WI38 (cell line): ENCODE data around the gene STAT5B.

Experiments
- H3K4me3 ChIP-seq: 2 replicates; pipeline ENCODE4 v1.5.1; 2011; ENCODE audit warnings: low read depth, mild to moderate bottlenecking, control low read depth, low read length
- TF ChIP-seq, protein P1 (sequence below): IDR thresholded peaks from 2 replicates; pipeline ENCODE4 v1.5.1; 2012; ENCODE audit warnings: low read depth, mild to moderate bottlenecking, control low read depth, low read length

STAT5B gene

GRCh38 chr17:42185621-42185930, 90.6 kb downstream of the STAT5B start:
- no peak overlapping the region for H3K4me3 ChIP-seq
- TF ChIP-seq, protein P1, sequence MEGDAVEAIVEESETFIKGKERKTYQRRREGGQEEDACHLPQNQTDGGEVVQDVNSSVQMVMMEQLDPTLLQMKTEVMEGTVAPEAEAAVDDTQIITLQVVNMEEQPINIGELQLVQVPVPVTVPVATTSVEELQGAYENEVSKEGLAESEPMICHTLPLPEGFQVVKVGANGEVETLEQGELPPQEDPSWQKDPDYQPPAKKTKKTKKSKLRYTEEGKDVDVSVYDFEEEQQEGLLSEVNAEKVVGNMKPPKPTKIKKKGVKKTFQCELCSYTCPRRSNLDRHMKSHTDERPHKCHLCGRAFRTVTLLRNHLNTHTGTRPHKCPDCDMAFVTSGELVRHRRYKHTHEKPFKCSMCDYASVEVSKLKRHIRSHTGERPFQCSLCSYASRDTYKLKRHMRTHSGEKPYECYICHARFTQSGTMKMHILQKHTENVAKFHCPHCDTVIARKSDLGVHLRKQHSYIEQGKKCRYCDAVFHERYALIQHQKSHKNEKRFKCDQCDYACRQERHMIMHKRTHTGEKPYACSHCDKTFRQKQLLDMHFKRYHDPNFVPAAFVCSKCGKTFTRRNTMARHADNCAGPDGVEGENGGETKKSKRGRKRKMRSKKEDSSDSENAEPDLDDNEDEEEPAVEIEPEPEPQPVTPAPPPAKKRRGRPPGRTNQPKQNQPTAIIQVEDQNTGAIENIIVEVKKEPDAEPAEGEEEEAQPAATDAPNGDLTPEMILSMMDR = no peak

GRCh38 chr17:42184713-42185620, 91.2 kb downstream of the STAT5B start, which contains the start of gene HCRT:
TSS of gene HCRT (minus strand) at chr17:42185452. CDS start at chr17:42185365, 87 bp downstream.
- H3K4me3 ChIP-seq = peak within 1 kb of the TSS; percentile 21; the same call in 1 of the 2 replicates
- TF ChIP-seq, protein P1 = no peak

DNA sequence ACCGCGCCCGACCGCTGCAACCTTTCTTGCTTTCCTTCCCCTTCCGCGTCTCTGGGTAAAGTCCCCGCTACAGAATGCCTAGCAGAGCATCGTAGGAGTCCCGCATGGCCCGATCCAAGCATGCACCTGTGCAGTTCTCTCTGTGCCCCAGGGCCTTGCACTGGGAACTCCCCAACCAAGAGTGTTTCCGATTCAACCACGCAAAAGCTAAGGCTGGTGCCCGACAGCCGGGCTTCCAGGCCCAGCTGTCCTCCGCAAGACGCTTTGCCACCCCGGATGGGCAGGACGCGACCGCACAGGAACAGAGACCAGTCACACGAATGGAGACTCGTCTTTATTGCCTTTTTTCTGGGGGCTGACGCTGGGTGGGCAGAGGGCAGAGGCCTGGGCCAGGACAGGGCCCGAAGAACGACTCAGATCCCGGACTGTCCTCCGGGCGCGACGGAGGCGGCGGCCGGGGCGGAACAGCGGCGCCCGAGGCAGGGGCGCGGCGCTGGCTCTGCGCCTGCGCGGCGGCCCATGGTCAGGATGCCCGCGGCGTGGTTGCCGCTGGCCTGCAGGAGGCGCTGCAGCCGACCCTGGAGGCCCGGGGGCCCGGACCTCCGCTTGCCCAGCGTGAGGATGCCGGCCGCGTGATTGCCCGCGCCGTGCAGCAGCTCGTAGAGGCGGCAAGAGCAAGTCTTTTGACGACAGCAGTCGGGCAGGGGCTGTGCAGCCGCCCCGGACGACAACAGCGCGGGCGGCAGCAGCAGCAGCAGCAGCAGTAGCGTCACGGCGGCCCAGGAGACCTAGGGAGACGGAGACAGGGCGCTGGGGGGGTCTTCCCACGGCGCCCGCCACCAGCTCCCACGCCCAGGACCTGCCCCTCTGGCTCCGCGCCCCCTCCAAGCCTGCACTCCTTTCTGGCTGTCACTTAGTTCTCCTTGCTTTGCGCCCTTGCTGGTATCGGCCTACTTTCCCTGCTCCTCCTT, 92.2 kb downstream of the STAT5B start:
- TF ChIP-seq, protein P1 = peak; percentile 67
- peak overlapping the region; percentile 57 for H3K4me3 ChIP-seq

GRCh38 chr17:42182927-42183734, 93.1 kb downstream of the STAT5B start:
- TF ChIP-seq, protein P1 = no peak
- peak overlapping the region; percentile 57 for H3K4me3 ChIP-seq

- TF ChIP-seq, protein P1 = no peak
- no peak overlapping the region for H3K4me3 ChIP-seq
Observed at GRCh38 chr17:42181851-42182207, 94.4 kb downstream of the STAT5B start.

GRCh38 chr17:42180922-42181850, 95.0 kb downstream of the STAT5B start, which contains the start of gene KCNH4:
TSS of gene KCNH4 (minus strand) at chr17:42181142. CDS start at chr17:42180945, 197 bp downstream.
- peak within 1 kb of the TSS; percentile 44 for H3K4me3 ChIP-seq
- TF ChIP-seq, protein P1 = peak; percentile 47
